GM19023 (cell line): Measurements from ENCODE around the gene RIMS3.

Source experiments
- ATAC-seq: cut with Tn5 transposase; IDR thresholded peaks from one replicate; pipeline ENCODE4 v1.9.1; 2021; ENCODE audit warnings: mild to moderate bottlenecking, moderate library complexity; ENCODE audit not compliant: unreplicated experiment

The RIMS3 gene

DNA sequence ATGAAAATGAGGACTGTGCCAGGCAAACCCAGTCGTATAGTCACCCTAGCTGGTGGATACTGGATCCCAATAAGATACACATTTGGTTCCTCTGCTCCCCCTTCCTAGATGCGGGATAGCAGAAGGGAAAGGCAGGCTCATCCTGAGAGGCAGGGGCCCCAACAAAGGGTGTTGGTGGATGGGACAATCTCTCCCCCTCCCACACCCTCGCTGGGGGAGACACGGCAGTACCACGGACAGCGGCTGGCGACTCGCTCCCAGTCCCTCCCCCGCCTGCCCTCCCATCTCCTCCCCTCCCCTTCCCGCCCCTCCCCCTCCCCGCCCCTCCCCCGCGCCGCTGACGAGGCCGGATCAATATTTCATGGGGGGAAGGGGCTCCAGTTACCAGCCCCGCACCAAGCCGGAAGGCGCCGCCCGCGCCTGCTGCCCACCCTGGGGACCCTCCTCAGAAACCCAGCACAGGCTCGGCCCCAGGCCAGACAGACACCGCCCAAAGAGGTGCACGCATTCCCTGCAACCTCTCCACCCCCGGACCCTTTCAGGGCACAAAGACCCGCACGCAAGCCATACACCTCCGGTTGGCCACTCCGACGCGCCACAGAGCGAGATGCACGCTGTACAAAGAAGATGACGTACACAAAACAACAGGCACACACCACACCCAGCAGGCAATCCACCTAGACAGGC, 11.5 kb downstream of the RIMS3 start:
- no peak for ATAC-seq

DNA sequence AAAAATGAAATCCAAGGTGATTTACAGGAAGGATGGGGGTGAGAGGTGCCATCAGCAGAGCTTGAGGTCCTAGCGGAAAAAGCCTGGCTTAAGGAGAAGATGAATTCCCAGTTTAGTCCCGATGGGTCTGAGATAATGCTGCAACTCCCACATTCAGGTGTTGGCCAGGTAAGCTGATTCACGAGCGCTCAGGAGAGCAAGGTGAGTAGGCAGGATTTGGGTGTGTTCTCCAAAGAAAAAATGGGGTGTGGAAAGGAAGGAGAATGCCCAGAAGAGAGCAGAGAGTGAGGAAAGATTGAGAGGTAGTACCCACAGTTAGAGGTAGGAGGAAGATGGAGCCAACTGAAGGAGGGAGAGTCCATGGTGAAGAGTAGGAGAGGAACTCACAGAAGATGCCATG, 12.5 kb downstream of the RIMS3 start:
- ATAC-seq, result no peak

DNA sequence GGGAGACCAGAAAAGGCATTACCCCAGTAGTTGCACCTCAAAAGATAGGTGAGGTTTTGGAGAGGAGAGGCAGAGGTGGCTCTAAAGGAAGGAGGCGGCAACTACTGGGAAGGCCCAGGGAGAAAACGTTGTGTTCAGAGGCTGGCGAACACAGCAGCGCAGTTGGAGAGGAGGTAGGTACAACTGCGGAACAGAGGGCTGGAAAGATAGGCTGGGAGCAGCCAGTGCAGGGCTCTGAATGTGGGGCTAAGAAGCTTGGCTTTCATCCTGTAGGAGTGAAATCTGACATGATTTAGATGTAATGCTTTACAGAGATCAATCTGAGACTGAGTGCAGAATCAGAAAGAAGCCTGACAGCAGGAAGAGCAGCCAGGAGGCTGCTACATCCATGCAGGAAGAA, 13.0 kb downstream of the RIMS3 start:
- no peak for ATAC-seq

DNA sequence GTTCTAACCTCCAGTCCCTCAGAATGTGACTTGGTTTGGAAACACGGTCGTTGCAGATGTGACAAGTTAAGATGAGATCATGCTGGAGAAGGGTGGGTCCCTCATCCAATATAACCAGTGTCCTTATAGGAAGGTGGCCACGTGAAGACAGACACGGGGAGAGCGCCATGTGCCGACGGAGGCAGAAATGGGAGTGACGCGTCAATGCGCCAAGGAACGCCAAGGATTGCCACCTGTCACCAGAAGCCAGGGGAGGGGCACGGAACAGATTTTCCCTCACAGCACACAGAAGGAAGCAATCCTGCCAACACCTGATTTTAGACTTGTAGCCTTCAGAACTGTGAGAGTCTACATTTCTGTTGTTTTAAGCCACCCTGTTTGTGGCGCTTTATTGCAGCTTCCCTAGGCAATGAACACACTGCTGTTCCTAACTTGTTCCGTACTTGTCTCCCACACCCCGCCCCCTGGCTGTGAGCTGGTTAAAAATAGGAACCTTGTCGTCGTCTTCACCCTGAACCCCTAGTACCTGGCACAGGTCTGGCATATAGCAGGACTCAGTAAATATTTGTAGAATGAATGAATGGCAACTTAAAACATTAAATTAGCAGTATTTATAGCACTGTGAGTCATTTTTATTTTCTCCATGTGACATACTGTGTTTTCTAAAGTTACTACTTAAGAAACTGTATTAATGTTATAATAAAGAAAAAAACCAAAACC, 14.2 kb downstream of the RIMS3 start:
- ATAC-seq, result no peak

DNA sequence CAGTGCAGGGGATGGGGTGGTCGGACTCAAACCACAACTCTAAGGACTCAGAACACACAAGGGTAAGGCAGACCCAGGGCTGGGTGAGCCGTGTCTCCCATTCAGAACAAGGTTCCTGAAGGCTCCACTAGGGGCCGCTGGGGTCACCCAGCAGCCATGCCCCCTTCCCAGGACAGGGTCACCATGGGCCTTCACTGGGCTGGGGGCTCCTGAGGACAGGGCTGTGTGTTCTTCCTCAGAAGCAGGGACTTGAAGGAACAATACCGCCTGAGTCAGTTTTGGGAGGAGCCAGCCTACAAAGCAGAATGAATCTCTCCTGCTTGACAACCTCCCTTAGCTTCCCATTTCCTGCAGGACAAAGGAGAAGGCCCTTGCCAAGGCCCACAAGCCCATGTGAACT, 15.4 kb downstream of the RIMS3 start:
- no peak for ATAC-seq

DNA sequence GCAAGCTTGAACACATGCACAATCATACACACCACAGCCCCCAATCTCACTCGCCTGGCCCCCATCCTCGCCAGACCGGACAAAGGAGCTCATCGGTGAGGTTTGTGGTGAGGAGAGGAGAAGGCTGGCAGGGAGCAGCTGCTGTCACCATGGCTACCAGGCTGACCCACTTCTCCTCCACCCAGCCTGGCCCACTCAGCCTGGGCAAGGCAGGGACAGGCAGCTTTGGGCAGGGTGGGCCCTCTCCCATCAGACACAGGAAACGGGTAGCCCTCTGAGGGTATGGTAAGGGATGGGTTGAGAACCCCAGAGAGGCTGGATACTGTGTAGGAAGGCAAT, 15.9 kb downstream of the RIMS3 start:
- ATAC-seq, result no peak

DNA sequence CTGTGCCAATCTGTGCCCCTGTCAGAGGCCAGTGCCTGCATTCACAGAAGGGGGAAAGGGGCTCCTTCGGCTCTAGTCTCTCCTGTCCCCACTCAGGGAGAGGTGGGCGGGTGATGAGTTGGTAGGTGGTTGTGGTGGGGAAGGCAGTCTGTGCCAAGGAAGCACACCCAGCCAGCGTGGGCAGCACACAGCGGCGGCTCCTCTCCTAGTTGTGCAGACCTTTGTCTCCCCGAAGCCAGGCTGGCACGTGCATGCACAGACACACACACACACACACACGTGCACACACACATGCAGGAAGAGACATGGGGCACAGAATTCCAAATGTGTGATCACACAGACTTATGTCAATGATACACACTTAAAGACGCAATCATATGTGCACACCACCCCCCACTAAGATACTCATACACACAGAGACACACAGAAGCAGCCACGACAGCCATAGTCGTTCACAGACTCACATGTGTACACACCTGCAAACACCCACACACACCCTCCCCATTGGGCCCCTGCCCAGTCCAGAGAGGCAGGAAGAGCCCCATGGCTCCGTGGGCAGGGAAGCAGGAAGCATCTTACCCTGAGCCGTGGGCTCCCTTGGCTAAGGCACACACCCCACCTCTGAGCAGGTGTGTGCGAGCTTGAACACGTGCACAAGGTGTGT, 16.4 kb downstream of the RIMS3 start:
- ATAC-seq, result no peak

DNA sequence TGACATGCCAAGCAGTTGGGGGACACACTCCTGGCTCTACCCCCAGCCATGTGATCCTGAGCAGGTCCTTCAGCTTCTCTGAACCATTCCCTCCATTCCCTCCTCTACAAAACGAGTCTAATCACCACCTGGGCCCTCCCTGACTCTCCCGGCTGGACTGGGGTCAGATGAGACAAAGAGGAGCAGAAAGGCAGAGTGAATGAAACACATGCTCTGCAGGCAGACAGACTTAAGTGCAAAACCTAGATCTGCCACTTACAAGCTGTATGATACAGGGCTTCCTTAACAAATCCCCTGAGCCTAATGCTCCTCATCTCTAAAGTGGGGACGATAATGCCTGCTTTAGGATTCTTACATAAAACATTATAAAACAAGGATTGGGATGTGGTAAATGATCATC, 17.3 kb downstream of the RIMS3 start:
- no peak for ATAC-seq

DNA sequence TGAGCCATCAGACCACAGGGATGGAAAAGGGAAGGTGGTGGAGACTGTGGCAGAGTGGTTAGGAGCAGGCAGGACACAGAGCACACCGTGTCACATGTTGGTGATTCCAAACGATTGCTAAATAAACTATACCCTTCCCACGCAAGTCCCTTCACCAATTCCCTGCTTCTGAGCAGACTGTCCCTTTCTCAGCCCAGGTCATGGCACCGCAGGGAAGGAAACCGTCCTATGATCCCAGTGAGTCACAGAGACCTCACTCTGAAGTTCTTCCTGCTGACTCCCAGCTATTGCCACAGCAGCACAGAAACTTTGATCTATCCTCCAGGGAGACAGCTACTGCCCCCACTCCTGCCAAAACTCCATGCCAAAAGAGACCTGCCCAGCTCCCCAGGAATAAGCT, 19.2 kb downstream of the RIMS3 start:
- no peak for ATAC-seq

DNA sequence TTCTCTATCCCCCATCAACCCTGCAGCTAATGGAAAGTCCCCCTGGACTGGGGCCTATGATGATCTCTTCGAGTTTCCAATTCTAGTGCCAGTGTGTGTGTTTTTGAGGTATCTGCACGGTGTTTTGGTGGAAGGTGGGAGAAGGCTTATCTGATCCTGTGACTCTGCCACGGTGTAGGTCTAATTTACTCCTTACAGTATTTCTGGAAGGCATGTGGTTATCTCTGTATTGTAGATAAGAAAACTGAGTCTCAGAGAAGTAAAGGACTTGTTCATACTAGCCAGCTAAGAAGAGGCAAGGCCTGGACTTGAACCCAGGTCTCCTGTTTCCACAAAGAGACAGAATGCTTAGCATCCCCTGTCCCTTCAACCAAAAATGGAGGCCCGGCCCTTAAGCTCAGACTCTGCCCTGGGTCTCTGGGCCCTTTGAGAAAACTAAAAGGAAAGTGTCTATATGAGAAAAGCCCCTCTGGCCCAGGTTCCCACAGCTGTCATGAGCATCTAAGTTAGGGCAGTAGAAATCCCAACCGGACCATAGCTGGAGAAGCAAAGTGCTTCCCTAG, 20.3 kb downstream of the RIMS3 start:
- ATAC-seq, result no peak

DNA sequence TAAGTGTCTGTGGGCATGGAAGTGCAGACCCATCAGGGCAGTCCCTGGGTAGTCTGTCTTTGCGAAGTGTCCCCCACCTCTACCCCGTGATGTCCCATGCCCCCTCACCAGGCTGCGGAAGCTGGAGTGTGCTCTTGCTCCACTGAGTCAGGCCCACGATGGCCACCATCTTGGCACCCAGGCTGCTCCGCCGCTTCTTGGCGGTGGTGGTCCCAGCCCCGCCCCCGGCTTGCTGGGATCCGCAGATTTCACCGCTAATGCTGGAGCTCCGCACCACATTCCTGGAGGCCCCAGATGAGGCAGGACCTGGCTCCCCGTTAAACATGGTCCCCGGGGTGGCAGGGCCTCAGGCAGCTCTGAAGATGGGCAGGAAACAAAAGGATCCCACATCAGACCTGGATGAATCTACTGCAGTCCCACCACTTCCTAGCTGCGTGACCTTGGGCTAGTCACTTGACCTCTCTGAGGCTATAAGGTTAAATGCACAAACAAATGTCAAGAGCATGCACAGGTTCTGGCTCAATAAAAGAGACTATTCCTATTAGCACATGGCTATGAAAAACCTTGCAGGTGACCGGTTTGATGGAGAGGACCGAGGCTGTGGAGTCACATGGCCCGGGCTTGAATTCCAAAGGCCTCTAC, 23.8 kb downstream of the RIMS3 start:
- ATAC-seq, result no peak

DNA sequence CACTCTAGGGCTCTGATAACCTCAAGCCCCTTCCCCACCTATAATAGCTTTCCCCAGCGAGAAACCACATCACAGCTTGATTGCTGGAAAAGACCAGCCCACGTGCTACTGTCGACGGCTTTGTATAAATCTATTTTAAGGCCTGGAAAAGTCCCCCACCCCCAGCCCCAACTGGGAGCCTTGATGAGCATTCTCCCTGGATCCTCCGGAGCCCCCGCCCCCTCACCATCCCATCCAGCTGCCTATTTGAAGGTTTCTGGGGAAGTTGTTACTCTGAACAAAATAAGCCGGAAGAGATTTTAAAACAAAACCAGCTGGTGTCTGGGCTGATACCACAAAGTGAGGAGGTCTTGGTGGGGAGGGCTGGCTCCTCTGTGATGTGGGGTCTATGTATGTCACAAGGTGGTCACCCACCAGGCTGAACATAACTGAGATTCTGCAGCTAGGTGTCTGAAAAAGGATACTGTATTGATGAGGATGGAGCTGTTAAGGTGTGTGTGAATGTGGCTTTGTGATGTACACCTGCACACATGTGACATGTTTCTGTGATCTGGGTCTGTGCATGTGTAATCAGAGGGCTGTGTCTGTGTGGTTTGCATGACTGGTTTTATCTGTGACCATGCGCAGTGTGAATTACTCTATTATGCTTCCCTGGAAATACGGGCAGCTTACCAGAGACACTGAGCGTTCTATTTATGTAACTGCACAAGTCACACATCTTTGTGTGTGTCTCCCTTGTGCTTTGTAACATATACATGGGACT, 25.0 kb downstream of the RIMS3 start:
- no peak for ATAC-seq

DNA sequence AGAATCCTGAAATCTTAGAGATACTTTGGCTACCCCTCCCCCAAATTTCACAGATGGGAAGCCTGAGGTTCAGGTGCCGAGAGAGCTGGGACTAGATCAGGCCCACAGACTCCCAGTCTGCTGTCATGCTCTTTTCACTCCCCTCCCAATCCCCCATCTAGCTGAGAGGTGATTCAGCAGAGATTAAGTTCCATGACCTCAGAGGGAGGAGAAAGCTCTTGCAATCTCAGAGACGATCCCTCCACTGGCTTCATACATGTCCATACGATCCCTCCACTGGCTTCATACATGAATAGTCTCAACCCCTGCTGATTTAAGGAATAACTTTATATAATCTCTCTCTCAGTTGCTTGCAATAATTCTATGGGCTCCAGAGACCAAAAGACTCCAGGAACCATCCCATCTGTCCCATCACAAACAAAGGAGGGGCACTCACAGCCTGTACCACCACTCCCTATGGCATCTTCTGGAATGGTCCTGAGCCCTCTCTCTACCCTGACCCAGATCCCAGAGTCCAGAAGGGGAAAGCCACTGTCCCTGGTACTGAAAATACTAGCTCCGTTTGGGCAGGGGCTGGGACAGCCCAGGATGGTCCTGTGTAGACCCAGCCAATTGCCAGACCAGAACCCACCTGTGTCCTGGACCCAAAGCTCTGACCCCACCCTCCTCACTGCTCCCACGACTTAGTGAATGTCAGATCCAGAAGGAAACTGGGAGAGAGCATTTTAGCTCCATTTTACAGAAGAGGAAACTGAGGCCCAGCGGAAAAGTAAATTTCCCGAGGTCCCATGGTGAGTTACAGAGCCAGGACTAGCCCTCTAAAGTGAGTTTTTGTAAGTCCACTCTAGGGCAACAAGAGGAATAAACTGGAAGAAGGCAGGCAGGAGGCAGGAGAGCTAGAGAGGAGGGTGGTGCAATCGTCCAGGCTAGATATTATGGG, 27.1 kb downstream of the RIMS3 start:
- ATAC-seq, result no peak

DNA sequence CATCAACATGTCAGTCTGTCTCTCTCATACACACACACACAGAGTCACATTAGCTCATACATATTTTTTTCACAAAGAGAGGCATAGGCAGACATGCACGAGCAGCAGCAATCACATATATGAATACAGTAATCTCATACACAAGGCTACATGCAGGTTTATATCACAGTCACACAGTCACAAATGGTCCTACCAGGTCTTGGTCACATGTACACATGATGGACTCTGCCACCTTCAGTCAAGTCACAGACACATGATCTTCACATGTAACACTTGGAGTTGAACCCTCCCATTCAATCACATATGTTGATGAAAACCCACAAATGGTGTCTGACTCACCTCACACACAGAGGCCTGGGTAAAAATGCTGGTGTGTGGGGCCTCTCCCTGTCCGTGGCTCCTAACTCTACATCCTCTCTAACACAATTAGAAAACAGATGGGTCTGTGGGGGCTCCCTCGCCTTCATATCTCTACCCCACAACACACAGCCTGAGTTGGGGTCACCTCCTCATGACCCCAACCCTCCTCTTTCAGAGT, 27.9 kb downstream of the RIMS3 start:
- ATAC-seq, result no peak

DNA sequence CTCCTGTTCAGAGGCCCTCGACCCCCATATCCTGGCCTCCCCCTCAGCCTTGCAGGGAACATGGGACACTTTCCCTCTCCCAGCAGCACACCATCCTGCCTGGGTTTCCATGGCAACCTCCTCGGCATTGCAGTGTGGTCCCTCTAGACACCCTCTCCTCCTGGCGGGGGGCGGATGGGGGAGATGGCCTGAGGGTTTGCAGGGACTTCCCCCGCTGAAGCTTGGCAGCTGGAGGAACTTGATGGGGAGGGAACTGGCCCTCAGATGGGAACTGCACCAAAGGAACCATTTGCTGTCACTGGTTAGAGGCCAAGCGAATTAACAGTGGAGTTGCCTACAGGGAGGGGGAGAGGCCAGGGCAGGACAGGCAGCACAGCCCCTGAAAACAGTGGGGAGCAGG, 28.7 kb downstream of the RIMS3 start:
- no peak for ATAC-seq

DNA sequence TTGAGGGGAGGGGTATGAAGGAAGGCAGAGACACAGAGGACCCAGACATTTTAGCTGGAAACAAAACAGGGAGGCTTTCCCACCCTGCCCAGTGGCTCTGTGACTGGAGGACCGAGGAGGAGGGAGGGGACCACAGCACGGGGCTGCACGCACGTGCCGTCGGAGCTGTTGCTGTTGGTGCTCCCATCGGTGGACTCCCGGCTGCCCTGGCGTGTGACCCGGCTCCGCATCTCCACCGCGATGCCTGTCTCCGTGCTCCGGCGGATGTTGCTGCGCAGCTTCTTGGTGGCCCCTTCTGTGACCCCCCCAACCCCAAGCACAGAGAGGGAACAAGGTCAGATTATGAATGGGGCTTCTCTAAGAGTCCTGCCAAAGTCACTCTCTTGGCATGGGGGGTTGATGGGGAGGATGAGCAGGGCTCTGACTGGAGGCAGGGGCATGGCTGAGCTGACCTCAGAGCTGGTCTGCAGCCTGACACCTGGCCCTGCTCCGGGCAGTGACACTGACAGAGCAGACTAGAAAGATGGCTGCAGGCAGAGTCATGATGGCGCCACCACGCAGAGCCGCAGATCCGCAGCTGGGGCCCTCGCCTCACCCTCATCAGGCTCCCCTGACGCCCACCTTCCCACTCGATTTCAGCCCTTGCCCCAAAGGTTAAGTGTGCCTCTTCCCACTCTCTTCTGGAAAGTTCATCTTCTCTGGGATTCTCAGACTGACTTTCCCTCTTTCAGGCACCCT, 29.6 kb downstream of the RIMS3 start:
- ATAC-seq, result no peak

DNA sequence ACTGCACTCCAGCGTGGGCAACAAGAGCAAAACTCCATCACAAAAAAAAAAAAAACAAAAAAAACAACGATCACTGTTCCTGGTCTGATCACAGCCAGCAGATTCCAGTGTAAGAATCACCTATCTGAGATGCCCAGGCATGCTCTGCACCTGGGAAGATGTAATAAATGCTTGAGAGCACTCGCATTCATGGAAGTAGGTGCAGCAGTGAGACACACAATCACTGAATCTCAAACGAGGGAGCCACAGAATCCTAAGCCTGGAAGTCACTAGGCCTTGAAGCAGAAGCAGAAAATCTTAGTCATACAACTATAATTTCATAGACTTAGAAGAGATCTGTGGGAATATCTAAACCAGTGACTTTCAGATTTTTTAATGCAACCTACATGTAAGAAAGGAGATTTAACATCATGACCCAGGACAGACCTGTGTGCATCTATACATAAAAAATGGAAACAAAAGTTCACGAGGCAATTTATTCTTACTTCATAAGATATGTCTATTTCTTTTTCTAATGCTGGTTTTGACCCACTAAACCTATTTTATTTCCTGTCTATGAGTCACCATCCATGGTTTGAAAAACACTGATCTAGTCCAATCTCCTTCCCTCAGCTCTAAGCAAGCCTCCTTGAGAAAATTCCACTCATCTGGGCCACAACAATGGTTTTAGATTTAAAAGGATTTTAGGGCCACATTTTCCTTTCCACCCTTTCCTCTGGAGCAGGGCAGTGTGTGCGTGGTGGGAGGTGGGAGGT, 30.4 kb downstream of the RIMS3 start:
- ATAC-seq, result no peak

DNA sequence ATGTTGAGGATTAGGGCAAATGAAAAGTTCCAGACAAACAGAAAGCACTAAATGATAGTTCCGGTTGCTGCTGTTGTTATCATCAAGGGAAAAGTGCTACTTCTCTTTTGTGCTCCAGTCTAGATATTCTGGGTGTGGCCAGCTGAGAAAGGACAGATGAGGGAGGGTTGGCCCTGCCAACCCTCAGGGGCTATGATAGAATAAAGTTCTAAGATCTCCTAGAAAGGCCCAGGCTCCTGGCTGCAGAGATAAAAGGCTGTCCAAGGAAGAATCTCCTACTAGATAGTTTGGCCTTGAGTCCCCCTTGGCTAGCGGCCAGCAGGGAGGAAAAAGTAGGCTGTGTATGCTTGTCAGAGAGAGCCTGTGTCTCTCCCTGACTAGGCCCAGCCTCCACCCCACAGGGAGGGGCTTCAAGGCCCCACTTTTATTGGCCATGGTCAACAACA, 31.5 kb downstream of the RIMS3 start:
- ATAC-seq, result no peak
